HEK293 (cell line): ENCODE results near the gene FAM240B.

Experiments used
- SCRT1 ChIP-seq: fragments of 450-650 bp; formaldehyde crosslinking; IDR thresholded peaks from 2 replicates; pipeline ENCODE4 v1.5.1; 2016; ENCODE audit warnings: missing biosample characterization, missing genetic modification characterization, borderline replicate concordance
- ZBTB20 ChIP-seq: fragments of 450-650 bp; formaldehyde crosslinking; IDR thresholded peaks from 2 replicates; pipeline ENCODE4 v1.5.1; 2016; ENCODE audit warnings: missing biosample characterization, missing genetic modification characterization
- ZNF488 ChIP-seq: fragments of 450-650 bp; formaldehyde crosslinking; IDR thresholded peaks from 2 replicates; pipeline ENCODE4 v1.5.1; 2016; ENCODE audit warnings: missing biosample characterization, missing genetic modification characterization

DNA sequence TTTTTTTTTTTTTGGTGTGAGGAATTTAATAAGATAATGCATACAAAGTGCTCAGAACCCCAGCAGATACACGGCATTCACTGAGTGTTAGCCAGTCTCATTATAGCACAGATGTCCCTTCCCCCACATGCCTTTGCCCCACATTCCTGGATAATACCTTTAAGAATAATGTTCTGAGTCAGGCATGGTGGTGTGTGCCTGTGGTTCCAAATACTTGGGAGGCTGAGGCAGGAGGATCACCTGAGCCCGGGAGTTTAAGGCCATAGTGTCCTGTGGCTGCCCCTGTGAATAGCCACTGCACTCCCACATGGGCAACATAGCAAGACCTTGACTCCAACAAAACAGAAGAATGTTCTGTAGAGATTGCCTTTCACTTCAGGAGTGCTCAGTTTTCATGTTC lies 75.3 kb downstream of the FAM240B start:
- TF ChIP-seq SCRT1 (tag by site-specific recombination) (no peak), ZBTB20 (tag by site-specific recombination) (no peak), ZNF488 (no peak)
